Stimulated activated CD4-positive, alpha-beta T cell treated with anti-CD3 and anti-CD28 coated beads, Interleukin-15, amount 100 ng/mL, for 48 hours (primary cell): ENCODE results near the gene ZNF814.
"Not testable (repeated sequence)": the region's sequence is repeated elsewhere in the genome, so short reads cannot be mapped to it uniquely, and the experiment has no call there.

Experiments
- DNase-seq, 2 donors: peaks; one replicate each; pipeline ENCODE4 v3.0.0-alpha.2; 2020; ENCODE audit warnings: low read depth in 2 of 2

ZNF814 gene

GRCh38 chr19:57862351-57862750 lies 26.5 kb downstream of the ZNF814 start:
- not testable (repeated sequence) for DNase-seq

- not testable (repeated sequence) for DNase-seq
Observed at GRCh38 chr19:57854117-57854516, 34.7 kb downstream of the ZNF814 start.

GRCh38 chr19:57851812-57852603 lies 36.8 kb downstream of the ZNF814 start:
- not testable (repeated sequence) for DNase-seq

GRCh38 chr19:57850553-57851017 lies 38.3 kb downstream of the ZNF814 start:
- DNase-seq, result no peak

- DNase-seq, result peak; percentile 60 to 67
Observed at GRCh38 chr19:57849666-57850473, 39.0 kb downstream of the ZNF814 start, which contains the start of gene ZNF587. Gene ZNF587 (plus strand): TSS chr19:57849859. CDS start chr19:57850039, 180 bp downstream.

- DNase-seq, result not testable (repeated sequence)
Observed at GRCh38 chr19:57849162-57849665, 39.6 kb downstream of the ZNF814 start.

GRCh38 chr19:57847164-57847563 lies 41.7 kb downstream of the ZNF814 start:
- not testable (repeated sequence) for DNase-seq

GRCh38 chr19:57841122-57841763 lies 47.6 kb downstream of the ZNF814 start:
- DNase-seq, result no peak

GRCh38 chr19:57838622-57839191 lies 50.1 kb downstream of the ZNF814 start:
- not testable (repeated sequence) for DNase-seq

GRCh38 chr19:57836991-57837390 lies 51.8 kb downstream of the ZNF814 start:
- DNase-seq, result not testable (repeated sequence)

- DNase-seq, result no peak
Observed at GRCh38 chr19:57830071-57830602, 58.7 kb downstream of the ZNF814 start, which contains the start of gene ZNF587B. Gene ZNF587B (plus strand): TSS chr19:57830299. CDS start chr19:57830529, 230 bp downstream.

- DNase-seq, result no peak
Observed at GRCh38 chr19:57829316-57829715, 59.5 kb downstream of the ZNF814 start.

GRCh38 chr19:57825511-57825910 lies 63.3 kb downstream of the ZNF814 start:
- DNase-seq, result no peak

- not testable (repeated sequence) for DNase-seq
Observed at GRCh38 chr19:57823608-57824007, 65.2 kb downstream of the ZNF814 start.

GRCh38 chr19:57823155-57823554 lies 65.7 kb downstream of the ZNF814 start:
- DNase-seq, result not testable (repeated sequence)

GRCh38 chr19:57821501-57821900 lies 67.3 kb downstream of the ZNF814 start:
- not testable (repeated sequence) for DNase-seq

- DNase-seq, result not testable (repeated sequence)
Observed at GRCh38 chr19:57821095-57821494, 67.7 kb downstream of the ZNF814 start.

GRCh38 chr19:57820599-57820998 lies 68.2 kb downstream of the ZNF814 start:
- DNase-seq, result no peak

- peak; percentile 70 for DNase-seq
Observed at GRCh38 chr19:57819475-57820148, 69.2 kb downstream of the ZNF814 start.

- no peak for DNase-seq
Observed at GRCh38 chr19:57818378-57818777, 70.5 kb downstream of the ZNF814 start.
